Loucy (cell line): ENCODE measurements around the gene KLHDC9.

ENCODE experiments used
- CTCF ChIP-seq: fragments of 200-600 bp; sonication (generic); conservative IDR thresholded peaks from 2 replicates; pipeline ENCODE4 v1.5.1; 2014; ENCODE audit warnings: mild to moderate bottlenecking, antibody characterized with exemption, low read length
- EZH2phosphoT487 ChIP-seq: fragments of 200-600 bp; IDR thresholded peaks from 2 replicates; pipeline ENCODE4 v1.6.1; 2018; ENCODE audit warnings: antibody characterized with exemption, mild to moderate bottlenecking, moderate library complexity, borderline replicate concordance

GRCh38 chr1:161095230-161095629, 2.9 kb upstream of the KLHDC9 start:
- no peak for TF ChIP-seq CTCF
- TF ChIP-seq EZH2phosphoT487 = no peak
